Sciatic nerve (tissue), 2 donors: ENCODE data around the gene CDK18. TPM values are rescaled to one million over a fixed set of nuclear protein-coding genes. Genes with fewer than 3 reads are reported as not detected.
"Not testable (repeated sequence)": the region's sequence is repeated elsewhere in the genome, so short reads cannot be mapped to it uniquely, and the experiment has no call there.

Experiments
- ATAC-seq: fragments of 200-7000 bp; cut with Tn5 transposase; one replicate; pipeline ENCODE4 v1.9.1; 2020; ENCODE audit warnings: mild to moderate bottlenecking, moderate library complexity
- DNase-seq: peaks from one replicate; pipeline ENCODE4 v3.0.0-alpha.2; 2020; ENCODE audit warnings: low spot score
- intact Hi-C: fragments of 100-400 bp; cut with DNase I; formaldehyde crosslinking; loops from one replicate; pipeline ENCODE4 v1.14.2; 2022
- total RNA-seq: library from RNA; stranded (reverse); fragmentation: NEBNext Ultra II Directional; extraction: Animal tissue kit (Norgen Biotek cat#: 25700); gene quantifications from one replicate; pipeline ENCODE4 v1.2.1, GENCODE V29; 2021
- donor health status: DM: no; HTN: no; CAD: no.
- donor health status: DM: no; HTN: no; CAD: no.

The CDK18 gene
- total RNA-seq, 1 donor from 2014 or later = 9.4 TPM

DNA sequence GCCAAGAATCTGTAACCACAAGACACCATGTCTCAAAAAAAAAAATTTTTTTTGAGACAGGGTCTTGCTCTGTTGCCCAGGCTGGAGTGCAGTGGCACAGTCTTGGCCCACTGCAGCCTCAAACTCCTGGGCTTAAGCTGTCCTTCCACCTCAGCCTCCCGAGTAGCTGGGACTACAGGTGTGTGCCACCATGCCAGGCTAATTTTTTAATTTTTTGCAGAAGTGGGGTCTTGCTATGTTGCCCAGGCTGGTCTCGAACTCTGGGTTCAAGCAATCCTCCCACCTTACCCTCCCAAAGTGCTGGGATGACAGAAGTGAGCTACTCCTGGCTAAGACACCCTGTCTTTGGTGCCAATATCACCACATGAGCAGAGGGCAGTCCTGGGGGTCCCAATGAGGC, 25.5 kb upstream of the CDK18 start:
- DNase-seq, ATAC-seq, intact Hi-C loops: not testable (repeated sequence)

DNA sequence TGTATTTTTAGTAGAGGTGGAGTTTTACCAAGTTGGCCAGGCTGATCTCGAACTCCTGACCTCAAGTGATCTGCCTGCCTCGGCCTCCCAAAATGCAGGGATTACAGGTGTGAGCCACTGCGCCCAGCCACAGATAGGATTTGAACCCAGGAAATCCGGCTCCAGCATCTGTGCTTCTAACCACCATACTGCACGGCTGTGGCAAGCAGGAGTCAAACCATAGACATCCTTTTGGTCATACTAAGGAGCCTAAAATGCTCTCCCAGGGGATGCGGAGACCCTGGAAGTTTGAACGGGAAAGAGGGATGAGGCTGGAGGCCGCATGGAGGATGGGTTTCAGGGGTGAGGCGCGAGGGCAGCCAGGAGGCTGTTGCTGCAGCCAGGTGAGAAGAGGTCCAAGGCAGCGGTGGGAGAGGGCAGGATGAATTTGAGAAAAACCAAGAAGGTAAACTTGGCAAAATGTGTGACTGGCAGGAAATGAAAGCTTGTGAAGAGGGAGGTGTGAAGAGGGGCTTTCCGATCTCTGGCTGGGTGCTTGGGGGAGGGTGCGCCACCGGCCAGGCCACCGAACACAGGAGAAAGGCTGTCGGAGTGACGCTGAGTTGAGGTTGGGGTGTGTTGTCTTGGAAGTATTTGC, 24.0 kb upstream of the CDK18 start:
- DNase-seq = no peak
- ATAC-seq = no peak
- intact Hi-C loops = loop anchor here (10.0 kb wide), 1 partner anchor 206 kb away; no protein-coding TSS in a partner anchor

DNA sequence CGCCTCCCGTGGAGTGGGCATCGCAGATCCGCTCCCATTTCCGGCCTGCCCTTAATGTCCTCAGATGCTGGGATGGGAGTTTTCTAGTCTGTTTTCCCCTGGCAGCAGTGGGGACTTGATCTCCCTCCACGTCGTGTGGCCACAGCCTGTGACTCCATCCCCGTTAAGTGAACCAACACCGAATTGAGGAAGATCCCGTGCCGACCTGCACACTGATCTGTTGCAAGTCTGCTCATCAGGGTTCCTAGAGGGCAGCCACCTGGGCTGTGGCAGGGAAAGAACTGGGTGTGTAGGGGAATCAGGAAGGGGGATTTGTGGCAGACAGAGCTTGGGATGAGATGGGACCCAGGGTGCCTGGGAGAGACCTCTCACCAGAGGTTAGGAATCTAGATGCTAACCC, 23.3 kb upstream of the CDK18 start:
- intact Hi-C loops = loop anchor here (10.0 kb wide), 1 partner anchor 206 kb away; no protein-coding TSS in a partner anchor
- ATAC-seq = no peak
- no peak for DNase-seq

DNA sequence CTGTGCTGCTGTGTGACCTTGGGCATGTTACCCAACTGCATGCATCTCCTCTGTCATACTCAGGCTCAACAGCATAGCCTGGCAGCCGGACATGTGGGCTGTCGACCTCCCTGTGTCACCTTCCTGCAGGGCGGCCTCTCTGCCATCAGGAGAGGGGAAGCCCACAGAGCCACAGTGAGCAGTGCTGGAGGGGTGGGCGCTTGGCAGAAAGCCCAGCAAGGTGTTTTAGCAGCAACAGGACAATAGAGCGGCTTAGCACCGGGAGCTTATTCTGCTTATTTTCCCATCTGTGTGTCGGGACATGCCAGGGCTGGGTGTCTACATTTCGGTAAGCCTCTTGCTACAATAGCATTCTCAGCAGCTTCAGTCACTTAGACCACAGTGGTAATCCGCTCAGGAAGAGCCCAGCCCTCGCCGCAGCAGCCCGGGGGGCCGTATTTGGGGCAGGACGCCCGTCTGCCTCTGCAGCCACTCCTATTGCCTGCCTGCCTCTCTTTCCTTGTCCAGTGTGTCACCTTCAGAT, 22.8 kb upstream of the CDK18 start:
- intact Hi-C loops = loop anchor here (10.0 kb wide), 1 partner anchor 207 kb away; no protein-coding TSS in a partner anchor
- ATAC-seq (no peak), DNase-seq (no peak)

DNA sequence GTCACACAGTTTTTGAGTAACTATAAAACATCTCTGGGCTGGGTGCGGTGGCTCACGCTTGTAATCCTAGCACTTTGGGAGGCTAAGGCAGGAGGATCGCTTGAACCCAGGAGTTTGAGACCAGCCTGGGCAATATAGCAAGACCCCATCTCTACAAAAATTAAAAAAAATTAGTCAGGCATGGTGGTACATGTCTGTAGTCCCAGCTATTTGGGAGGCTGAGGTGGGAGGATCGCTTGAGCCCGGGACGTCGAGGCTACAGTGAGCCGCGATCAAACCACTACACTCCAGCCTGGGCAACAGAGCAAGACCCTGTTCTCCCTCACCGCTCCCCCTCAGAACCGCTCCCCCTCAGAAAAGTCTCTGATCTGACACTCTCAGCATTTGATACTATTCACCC, 21.9 kb upstream of the CDK18 start:
- not testable (repeated sequence) for DNase-seq, ATAC-seq
- intact Hi-C loops = loop anchor here (10.0 kb wide), 1 partner anchor 208 kb away; no protein-coding TSS in a partner anchor

DNA sequence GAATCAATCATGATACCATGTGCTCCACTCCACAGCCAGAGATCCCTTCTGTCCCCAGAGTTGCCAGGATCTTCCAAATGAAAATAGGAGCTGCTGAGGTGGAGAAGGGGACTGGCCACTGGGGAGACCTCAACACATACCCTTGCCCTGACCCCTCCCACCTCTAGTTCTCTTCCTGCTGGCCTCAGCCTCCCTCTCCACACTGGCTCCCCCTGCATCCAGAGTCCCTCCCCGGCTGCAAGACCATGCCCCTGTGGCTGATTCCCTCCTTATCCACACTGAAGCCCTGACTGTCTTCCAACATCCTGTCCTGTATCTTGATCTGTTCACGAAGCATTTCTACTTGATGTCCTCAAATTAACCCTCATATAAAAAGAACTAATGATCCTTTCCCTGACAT, 21.1 kb upstream of the CDK18 start:
- DNase-seq (no peak), ATAC-seq (no peak)
- intact Hi-C loops = loop anchor here (10.0 kb wide), 1 partner anchor 209 kb away; no protein-coding TSS in a partner anchor

DNA sequence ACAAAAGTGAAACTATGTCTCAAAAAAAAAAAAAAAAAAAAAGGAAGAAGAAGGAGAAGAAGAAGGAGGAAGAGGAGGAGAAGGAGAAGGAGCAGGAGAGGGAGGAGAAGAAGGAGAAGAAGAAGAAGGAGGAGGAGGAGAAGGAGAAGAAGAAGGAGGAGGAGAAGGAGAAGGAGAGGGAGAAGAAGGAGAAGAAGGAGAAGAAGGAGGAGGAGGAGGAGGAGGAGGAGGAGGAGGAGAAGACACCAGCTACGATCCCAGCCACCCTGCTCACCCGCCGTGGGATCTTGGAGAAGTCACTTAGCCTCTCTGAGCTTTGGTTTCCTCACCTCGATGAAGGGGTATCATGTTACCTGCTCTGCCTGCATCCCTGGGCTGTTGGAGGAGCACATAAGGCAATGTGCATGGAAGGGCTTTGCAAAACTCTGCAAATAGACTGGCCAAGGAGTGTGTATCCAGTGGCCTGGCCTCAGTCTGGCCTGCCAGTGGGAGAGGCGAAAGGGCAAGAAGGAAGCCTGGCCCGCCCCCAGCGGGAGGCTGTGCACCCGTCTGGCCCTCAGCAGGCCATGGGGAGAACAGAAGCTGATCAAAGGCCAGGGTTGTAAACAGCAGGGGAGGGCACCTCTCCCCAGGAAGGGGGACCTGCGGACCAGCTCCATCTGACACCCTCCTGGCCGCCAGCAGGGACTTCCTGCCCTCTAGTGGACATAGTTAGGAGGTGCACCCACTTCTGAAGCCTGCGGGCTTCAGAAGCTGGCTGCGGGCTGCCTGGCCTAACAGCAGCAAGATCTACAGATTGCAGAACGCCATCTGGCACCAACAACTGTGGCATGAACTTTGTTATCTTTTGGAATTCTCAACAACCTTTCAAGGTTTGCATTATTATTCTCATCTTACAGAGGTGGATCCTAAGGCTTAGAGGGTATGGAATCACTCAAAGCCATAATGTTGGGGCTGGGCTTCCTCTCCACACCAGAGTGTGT, 19.2 kb upstream of the CDK18 start:
- peak; percentile 86 for ATAC-seq
- intact Hi-C loops = loop anchor here (5.0 to 10.0 kb wide), 2 partner anchors 133 to 210 kb away; no protein-coding TSS in a partner anchor
- DNase-seq = no peak

DNA sequence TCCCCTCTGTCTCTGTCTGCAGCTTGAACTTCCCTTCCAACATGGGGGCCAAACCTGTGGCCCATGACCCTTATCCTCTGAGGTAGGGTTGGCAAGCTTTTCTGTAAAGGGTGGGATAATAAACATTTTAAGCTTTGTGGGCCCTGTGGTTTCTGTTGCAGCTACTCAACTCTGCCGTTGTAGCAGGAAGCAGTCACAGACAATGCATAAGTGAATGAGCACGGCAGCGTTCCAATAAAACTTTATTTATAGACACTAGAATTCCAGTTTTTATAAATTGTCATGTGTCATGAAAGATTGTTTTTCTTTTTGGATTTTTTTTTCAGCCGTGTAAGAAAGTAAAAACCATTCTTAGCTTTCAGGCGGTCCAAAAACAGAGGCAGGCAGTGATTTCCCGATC, 18.2 kb upstream of the CDK18 start:
- ATAC-seq (no peak), DNase-seq (no peak)
- intact Hi-C loops = loop anchor here (5.0 to 10.0 kb wide), 2 partner anchors 134 to 211 kb away; no protein-coding TSS in a partner anchor

DNA sequence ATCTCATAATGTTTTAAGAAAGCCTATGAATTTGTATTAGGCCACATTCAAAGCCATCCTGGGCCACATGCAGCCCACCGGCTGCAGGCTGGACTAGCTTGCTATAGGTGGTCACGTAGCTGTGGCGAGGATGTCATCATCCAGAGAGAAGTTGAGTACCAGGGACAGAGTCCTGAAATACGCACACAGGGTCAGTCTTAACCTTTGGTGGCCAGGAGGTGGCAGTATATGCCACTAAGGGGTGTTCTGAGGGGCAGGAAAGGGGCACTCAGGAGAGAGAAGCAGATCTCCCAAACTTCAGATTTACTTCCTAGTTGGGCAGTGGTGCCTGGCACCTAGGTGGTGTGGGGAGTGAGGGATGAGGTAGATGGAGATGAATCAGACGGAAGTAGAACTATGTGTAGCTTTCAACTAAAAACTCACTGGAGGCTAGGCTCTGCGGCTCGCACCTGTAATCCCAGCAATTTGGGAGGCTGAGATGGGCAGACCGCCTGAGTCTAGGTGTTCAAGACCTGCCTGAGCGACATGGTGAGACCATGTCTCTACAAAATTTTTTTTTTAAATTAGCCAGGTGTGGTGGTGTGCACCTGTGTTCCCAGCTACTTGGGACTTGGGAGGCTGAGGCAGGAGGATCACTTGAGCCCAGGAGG, 16.3 kb upstream of the CDK18 start:
- intact Hi-C loops = loop anchor here (2.0 to 10.0 kb wide), 3 partner anchors 37 to 213 kb away; no protein-coding TSS in a partner anchor
- no peak for DNase-seq
- peak; percentile 67 for ATAC-seq

DNA sequence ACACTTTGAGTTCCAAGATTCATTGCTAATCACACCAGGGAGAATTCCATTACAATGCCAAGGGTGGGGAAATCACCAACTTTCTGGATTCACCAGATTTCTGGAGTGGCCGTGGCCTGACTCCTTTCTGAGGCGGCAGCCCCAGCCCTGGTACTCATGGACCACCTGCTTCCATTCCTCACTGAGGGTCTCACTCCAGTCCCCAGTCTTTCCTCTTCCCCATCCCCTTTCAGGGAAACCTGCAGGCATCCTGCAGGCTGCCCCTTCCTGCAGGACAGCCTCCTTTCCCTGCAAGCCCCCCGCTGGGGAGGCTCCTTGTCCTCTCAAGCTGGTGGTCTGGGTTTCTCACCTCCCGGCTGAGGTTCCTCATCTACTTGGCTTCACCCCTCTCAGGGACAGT, 12.7 kb upstream of the CDK18 start:
- DNase-seq (no peak), ATAC-seq (no peak)
- intact Hi-C loops = no loop called here

DNA sequence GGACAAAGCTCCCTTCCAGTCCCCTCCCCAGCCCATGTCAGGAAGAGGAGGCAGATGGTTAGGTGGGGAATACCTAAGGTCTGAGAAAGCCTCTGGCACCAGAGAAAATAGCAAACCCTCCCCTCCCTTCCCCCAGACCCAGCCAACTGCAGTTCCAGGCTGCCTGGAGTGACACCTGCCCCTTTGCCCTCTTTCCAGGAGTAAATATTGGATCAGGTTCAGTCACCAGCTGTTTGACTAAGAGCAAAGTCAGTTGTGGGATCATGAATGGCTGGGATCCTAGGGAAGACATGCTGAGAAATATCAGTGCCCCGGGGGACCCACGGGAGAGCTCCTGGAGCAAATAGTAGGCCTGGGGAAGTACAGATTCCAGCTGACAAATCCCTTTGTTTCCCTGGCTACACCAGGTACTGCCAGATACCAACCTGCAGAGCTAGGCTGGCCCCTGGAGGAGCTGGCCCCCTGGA, 12.2 kb upstream of the CDK18 start:
- intact Hi-C loops = no loop called here
- no peak for ATAC-seq

DNA sequence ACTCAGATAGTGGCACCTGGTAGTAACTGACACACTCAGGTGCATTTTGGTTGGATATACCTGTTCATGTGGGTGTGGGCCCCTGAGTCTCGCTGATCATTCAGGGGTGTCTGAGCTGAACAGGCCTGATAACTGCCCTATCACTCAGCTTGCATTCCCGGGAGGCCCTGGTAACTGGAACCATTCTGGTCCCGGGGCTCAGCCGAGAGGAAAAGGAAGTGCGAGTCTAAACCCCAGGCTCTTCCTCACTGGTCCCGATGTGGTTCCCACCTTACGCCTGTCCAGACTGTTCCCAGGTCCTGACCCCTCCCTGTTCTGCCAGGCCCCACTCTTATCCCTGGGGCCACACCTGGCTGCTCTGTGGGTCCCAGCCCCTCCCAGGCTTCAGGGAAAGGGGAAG, 11.7 kb upstream of the CDK18 start:
- no peak for DNase-seq
- intact Hi-C loops = no loop called here
- ATAC-seq = no peak

More for the DNA sequence above, 12.2 kb upstream of the CDK18 start:
- no peak for DNase-seq

DNA sequence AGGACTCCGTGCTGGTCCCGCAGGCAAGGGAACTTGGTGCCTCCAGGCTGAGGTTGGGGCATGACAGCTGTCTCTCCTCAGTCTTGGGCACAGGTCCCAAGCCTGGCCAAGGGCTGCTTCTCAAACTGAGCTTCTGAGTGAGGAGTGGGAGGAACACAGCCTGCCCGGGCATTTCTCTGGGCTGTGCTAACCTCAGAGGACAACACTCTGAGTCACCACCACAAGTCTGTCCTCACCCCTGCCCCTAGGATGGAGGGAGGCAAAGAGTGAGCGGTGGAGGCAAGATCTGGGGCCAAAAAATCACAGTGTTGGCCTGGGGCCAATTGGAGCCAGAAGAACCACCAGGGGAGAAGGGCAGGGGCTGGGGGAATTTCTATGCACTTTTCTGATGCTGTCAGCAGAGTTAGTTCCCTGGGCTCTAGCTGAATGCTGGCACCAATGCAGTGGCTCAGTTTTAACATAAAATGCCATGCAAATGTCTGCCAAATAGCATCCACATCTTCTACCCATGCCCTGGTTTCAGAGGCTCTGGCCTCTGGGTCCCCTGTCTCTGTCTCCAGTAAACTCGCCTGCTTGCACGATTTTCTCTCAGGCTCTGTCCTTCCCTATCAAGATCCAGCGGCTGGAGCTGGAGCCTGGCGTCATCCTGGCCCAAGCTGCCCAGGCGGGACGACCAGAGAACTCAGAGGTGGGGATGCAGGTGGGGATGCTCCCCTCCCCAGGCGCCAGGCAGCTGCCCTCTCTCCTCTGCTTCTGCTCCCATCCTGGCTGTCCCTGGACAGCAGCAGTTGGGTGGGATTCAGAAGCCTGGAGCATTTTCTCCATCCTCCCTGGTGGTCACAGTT, 11.0 kb upstream of the CDK18 start:
- intact Hi-C loops = no loop called here
- no peak for DNase-seq

DNA sequence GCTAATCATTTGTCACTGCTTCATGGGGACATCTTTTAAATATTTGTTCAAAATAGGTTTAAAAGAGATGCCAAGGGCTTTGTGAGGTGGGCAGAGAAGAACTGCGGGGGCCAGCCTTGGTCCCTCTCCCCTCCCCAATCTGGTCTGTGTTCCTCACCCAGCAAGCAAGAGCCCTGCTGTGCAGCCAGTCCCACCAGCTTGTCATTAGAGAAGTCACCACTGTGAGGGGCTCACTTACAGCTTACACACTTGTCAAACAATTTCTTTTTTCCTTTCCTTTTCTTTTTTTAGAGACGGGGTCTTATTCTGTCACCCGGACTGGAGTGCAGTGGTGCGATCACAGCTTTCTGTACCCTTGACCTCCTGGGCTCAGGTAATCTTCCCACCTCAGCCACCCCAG, 10.4 kb upstream of the CDK18 start:
- no peak for DNase-seq
- intact Hi-C loops = no loop called here
- ATAC-seq = no peak

More for the DNA sequence above, 11.0 kb upstream of the CDK18 start:
- peak; percentile 68 for ATAC-seq

DNA sequence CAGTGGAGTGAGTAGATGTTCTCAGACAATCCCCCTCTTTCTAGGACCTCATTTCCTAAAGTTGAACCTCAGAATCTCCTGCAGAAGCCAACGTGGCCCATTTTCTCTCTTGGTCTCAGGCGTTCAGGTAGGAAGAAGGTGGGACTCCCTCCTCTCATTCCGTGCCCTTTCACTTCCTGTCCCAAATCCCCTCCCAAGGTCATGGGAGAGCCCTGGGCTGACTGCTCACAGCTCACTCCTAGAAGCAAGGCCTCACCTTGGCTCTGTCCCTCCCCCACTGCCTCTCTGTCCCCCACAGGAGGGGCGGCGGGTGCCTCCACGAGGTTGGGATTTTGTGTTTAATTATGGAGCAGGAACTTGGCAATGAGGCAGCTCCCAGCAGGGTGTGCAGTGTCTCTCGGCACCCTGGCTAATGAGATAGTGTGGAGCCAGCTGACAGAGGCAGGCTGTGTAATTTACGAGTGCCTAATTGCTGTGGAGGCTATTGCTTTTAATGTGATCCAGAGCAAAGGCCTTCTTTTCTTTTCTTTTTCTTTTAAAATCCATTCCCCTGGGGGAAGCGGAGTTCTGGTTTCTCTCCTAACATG, 9.1 kb upstream of the CDK18 start:
- DNase-seq (no peak), ATAC-seq (no peak)
- intact Hi-C loops = loop anchor here (5.0 kb wide), 1 partner anchor 1752 kb away; no protein-coding TSS in a partner anchor

DNA sequence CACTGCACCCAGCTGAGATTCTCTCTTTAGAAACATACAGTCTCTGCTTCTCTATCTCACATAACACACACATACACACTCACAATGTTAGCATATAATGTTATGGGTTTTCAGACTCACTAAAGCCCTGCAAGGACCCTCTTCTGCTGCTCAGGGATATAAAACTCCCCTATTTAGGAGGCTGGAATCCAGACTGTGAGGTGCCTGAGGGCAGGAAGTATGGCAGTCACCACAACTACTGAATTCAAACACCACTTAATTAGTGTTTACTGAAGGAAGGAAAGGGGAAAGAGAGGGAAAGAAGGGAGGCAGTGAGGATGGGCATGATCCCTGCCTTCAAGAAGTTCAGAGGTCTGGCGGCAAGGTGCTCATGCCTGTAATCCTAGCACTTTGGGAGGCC, 7.8 kb upstream of the CDK18 start:
- no peak for DNase-seq
- ATAC-seq = no peak
- intact Hi-C loops = loop anchor here (5.0 kb wide), 1 partner anchor 1751 kb away; no protein-coding TSS in a partner anchor

DNA sequence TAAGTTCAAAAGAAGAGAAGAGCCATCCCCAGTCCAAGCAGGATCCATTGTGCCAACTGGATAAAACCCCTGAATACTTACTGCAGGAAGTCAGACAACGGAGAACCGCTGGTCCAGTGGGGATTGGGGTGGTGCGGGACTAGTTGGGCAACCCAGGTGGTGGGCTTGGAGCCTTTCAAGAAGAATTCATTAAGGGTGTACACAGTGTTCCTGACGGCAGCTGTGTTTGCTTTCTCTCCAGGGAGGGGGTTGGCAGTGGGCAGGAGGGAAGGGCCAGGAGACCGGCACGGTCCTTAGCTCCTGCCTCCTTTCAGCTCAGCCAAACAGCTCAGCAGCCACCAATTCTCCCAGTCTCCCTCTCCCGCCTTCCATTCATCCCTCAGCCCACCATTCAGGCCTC, 7.1 kb upstream of the CDK18 start:
- DNase-seq (no peak), ATAC-seq (no peak)
- intact Hi-C loops = loop anchor here (5.0 kb wide), 1 partner anchor 1750 kb away; no protein-coding TSS in a partner anchor
